Spinal cord (tissue), 10 donors: ENCODE results near the gene TUBAL3. TPM values are rescaled to one million over a fixed set of nuclear protein-coding genes. Genes with fewer than 3 reads are reported as not detected.

Experiments used
- DNase-seq, 6 donors: peaks; one replicate each; pipeline versions ENCODE4 v3.0.0 to v3.0.0-alpha.2; 2013 to 2015; ENCODE audit warnings: low spot score in 6 of 6, low read depth in 4 of 6
- H3K27ac ChIP-seq: one replicate; pipeline ENCODE4 v1.5.1; 2013; ENCODE audit warnings: low read depth, low read length, control low read depth
- H3K27me3 ChIP-seq: one replicate; pipeline ENCODE4 v1.6.1; 2013; ENCODE audit warnings: low read length; ENCODE audit not compliant: control insufficient read depth, insufficient read depth
- H3K36me3 ChIP-seq: one replicate; pipeline ENCODE4 v1.6.1; 2013; ENCODE audit warnings: low read length; ENCODE audit not compliant: control insufficient read depth, insufficient read depth
- H3K4me1 ChIP-seq: one replicate; pipeline ENCODE4 v1.6.1; 2013; ENCODE audit warnings: low read length; ENCODE audit not compliant: control insufficient read depth, insufficient read depth
- H3K4me3 ChIP-seq: one replicate; pipeline ENCODE4 v1.5.1; 2013; ENCODE audit warnings: low read depth, low read length, control low read depth
- H3K9me3 ChIP-seq: one replicate; pipeline ENCODE4 v1.6.1; 2013; ENCODE audit warnings: low read length; ENCODE audit not compliant: control insufficient read depth, insufficient read depth
- WGBS: methylation state at CpG from one replicate; pipeline ENCODE4 v1.1.5; 2013; ENCODE audit warnings: missing lambda C conversion rate; ENCODE audit not compliant: insufficient coverage; 5-methylcytosine and 5-hydroxymethylcytosine counted together
- polyA plus RNA-seq, 2 donors: library from polyadenylated mRNA; unstranded; fragments of 120-200 nt; gene quantifications; one replicate each; pipeline ENCODE4 v1.2.1, GENCODE V29; 2013; ENCODE audit not compliant: insufficient read length in 2 of 2
- total RNA-seq, 2 donors: library from RNA; depleted of rRNA in 1 of 2; stranded (reverse); fragments of 120-200 nt in 1 of 2; fragments of >200 nt in 1 of 2; gene quantifications; one replicate each; pipeline versions ENCODE4 v1.2.3 to v1.2.4, GENCODE V29; 2013 to 2014
- donor health status: healthy.

TUBAL3 gene
- total and polyA plus RNA-seq, 4 donors, result 0.18 to 0.66 TPM; not detected in 2

DNA sequence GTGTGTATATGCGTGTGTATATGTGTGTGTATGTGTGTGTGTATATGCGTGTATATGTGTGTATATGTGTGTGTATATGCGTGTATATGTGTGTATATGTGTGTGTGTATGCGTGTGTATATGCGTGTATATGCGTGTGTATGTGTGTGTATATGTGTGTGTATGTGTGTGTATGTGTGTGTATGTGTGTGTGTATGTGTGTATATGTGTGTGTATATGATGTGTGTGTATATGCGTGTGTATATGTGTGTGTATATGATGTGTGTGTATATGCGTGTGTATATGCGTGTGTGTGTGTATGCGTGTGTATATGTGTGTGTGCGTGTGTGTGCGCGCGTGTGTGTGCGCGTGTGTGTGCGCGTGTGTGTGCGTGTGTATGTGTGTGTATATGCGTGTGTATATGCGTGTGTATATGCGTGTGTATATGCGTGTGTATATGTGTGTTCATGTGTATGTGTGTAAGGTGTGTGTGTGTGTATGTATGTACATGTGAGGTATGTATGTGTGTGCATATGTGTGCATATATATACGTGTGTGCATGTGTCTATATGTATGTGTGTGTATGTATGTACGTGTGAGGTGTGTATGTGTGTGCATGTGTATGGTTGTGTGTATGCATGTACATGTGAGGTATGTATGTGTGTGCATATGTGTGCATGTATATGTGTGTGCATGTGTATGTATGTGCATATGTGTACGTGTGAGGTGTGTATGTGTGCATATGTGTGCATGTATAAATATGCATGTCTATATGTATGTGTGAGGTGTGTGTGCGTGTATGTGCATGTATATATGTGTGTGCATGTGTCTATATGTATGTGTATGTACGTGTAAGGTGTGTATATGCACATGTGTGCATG lies 33.9 kb downstream of the TUBAL3 start:
- DNase-seq, result no peak
- H3K27ac ChIP-seq, result no peak overlapping the region
- peaks cover 4% of the 10 kb centered on the region for H3K27me3 ChIP-seq
- H3K4me3 ChIP-seq, result no peak overlapping the region
- no peaks in the 10 kb centered on the region for H3K9me3 ChIP-seq
- H3K36me3 ChIP-seq, result no peaks in the 10 kb centered on the region
- no peaks in the 10 kb centered on the region for H3K4me1 ChIP-seq
- 65% methylated on average over 9 of the region's 28 CpGs for WGBS

DNA sequence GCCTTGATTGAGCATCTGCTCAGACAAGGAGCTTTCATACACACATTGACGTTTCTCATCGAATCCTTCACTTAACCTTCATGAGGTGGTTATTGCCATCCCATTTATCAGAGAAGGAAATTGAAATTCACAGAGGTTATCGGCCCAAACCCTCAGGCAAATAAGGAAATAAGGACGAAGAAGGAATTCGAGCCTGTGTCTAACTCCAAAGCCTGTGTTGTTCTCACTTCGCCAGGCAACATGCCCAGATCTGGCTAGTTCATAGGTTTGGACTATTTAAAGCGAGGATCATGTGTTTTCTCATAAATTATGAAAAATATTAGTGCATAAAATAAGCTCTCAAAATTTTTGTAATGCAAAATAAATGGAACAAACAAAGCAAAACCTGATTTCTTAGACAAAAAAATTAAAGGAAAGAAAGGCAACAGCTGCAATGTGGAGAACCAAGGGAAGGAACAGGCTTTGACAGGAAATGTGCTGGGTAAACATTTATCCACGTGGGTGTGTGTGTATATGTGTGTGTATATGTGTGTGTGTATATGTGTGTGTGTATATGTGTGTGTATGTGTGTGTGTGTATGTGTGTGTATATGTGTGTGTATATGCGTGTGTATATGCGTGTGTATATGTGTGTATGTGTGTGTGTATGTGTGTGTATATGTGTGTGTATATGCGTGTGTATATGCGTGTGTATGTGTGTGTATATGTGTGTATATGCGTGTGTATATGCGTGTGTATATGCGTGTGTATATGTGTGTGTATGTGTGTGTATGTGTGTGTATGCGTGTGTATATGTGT lies 35.1 kb downstream of the TUBAL3 start:
- 89% methylated on average over 6 of the region's 16 CpGs for WGBS
- no peak overlapping the region for H3K27ac ChIP-seq

DNA sequence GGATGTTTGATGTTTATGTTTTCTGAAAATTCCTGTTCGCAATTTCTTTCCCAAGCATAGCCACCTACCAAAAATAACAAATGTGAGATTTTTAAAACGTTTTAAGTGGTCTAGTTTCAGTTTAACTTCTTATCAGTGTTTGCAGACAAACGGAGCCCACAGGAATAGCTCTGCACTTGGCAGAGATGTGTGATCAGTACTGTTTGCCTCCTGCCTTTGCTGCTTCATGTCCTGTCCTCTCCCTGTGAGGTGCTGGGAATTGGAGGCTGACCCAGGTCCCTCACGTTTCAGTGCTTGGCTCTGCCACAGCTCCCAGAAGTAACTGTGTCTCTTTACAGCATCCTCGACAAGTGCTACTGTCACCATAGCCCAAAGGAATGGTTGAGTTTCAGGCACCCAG lies 38.7 kb downstream of the TUBAL3 start:
- H3K9me3 ChIP-seq, result no peaks in the 10 kb centered on the region
- no peak overlapping the region for H3K27ac ChIP-seq
- peaks cover 4% of the 10 kb centered on the region for H3K4me1 ChIP-seq
- DNase-seq, result no peak
- H3K4me3 ChIP-seq, result no peak overlapping the region
- H3K36me3 ChIP-seq, result no peaks in the 10 kb centered on the region
- 42% methylated on average over 2 of the region's 5 CpGs for WGBS
- peaks cover 18% of the 10 kb centered on the region for H3K27me3 ChIP-seq

More for the DNA sequence above, 35.1 kb downstream of the TUBAL3 start:
- Histone ChIP-seq H3K9me3 (no peaks in the 10 kb centered on the region), H3K4me1 (peaks cover 4% of the 10 kb centered on the region), H3K36me3 (no peaks in the 10 kb centered on the region), H3K27me3 (peaks cover 11% of the 10 kb centered on the region), H3K4me3 (no peak overlapping the region)
- peak in 1 of 6 donors; percentile 24 for DNase-seq

DNA sequence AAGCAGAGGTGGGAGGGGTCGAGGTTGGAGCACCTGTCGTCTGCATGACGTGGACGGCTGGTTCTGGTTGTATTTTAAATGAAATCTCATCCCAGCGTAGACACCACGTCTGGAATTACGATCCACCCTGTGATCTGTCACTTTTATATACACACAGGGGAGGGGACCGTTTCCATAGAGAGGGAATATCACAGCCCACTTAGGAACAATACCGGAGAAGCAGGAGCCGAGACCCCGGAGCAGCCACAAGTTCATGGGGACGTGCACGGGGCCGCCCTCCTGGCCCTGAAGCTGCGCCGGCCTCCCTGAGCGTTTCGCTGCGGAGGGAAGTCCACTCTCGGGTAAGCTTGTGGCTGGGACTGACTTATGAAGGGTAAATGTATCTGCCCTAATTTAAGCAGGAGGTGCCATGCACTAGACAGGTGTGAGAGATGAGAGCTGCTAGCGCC lies 39.7 kb downstream of the TUBAL3 start, which contains the start of gene UCN3:
TSS of gene UCN3 (plus strand) at position 77 of the 449 bp plus-strand sequence. CDS start 8,755 bp downstream, outside the sequence.
- 29% methylated on average over 11 of the region's 21 CpGs for WGBS
- no peak within 1 kb of the TSS for H3K27ac ChIP-seq
- H3K4me1 ChIP-seq, result peaks cover 4% of the 10 kb centered on the region
- no peaks in the 10 kb centered on the region for H3K36me3 ChIP-seq
- peaks cover 18% of the 10 kb centered on the region for H3K27me3 ChIP-seq
- DNase-seq, result no peak
- H3K4me3 ChIP-seq, result no peak within 1 kb of the TSS
- H3K9me3 ChIP-seq, result no peaks in the 10 kb centered on the region

DNA sequence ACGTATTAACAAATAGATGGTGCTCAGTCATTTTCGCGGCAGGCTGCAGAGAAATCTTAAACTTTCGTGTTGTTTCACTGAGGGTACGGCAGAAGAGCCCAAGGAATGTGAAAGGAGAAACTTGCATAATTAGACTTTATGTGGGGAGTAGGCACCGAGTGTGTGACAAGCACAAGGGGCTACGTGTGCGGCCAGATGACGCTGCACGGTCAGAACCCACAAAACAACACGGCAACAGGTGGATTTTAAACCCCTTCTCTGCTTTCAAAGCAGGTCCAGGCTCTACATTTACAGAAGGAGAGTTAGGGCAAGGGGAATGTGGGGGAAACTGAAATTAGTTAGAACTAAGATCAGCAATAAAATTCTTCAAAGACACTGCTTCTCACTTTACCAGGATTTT lies 40.3 kb downstream of the TUBAL3 start:
- 80% methylated on average over 5 of the region's 11 CpGs for WGBS
- H3K27me3 ChIP-seq, result peaks cover 18% of the 10 kb centered on the region

DNA sequence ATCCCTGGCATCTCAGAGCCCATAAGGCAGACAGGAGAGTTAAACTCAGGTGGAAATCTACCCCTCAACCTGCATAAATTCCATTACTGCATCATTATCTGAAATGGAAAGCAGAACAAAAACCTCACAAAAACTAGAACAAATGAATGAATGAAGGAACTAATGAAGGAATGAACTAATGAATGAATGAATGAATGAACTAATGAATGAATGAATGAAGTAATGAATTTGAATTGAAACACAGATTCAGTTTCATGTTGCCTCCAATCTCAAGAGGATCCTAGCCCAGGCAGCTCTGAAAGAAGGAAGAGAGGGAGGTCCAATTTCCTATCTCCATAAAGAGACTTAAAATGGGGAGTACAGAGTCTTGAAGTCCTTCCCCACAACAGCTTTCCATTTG lies 41.8 kb downstream of the TUBAL3 start:
- no peaks in the 10 kb centered on the region for H3K36me3 ChIP-seq
- H3K27me3 ChIP-seq, result peaks cover 20% of the 10 kb centered on the region
- no peaks in the 10 kb centered on the region for H3K9me3 ChIP-seq
- H3K27ac ChIP-seq, result no peak overlapping the region
- DNase-seq, result no peak
- peaks cover 4% of the 10 kb centered on the region for H3K4me1 ChIP-seq
- H3K4me3 ChIP-seq, result no peak overlapping the region

More for the DNA sequence above, 40.3 kb downstream of the TUBAL3 start:
- no peaks in the 10 kb centered on the region for H3K36me3 ChIP-seq
- H3K9me3 ChIP-seq, result no peaks in the 10 kb centered on the region
- H3K4me3 ChIP-seq, result no peak overlapping the region
- no peak overlapping the region for H3K27ac ChIP-seq
- no peak for DNase-seq
- H3K4me1 ChIP-seq, result peaks cover 4% of the 10 kb centered on the region

DNA sequence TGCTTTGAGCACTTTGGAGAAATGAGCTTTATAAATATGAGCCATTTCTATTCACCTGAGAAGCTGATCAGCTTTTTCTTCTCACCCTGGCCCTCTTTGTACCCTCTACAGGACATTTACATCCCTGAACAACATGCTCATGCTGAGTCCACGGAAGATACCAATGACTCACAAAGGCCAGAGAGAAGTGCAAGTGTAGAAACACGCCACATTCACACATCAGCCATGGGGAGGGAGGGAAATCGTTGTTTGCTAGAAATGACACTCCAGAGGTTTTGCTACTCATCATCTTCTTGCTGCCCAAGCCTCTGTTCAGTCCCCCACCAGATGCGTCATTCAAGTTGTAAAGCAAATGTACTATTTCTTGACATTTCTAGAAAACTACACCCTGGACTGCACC lies 42.7 kb downstream of the TUBAL3 start:
- H3K27ac ChIP-seq, result no peak overlapping the region
- 57% methylated on average over 1 of the region's 4 CpGs for WGBS
- no peaks in the 10 kb centered on the region for H3K36me3 ChIP-seq

DNA sequence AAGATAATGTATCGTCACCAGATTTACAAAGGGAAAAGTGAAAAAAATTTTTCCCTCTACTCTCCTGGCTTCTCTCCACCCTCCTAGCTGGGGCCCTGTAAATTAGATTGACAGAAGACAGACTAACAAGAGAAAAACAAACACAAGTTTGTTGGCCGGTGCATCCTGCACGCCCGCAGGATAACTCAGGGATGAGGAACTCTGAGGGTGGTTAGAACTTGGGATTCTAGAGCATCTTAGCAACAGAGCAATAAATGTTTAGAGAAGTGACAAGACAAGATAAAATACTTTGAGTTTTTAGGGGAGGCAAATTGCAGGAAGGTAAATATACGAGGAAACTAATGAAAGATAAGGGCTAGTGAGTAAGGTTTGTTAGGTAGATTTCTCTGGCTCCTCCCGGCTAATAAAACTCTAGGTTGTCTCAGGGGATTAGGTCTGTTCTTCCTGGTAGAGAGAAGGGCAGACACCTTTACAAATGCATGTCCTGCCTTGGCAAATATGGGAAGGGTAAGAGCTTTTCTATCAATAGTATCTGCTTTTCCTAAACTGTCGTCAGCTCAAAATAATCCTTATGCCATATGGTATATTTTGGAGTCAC lies 44.2 kb downstream of the TUBAL3 start:
- no peaks in the 10 kb centered on the region for H3K36me3 ChIP-seq
- no peak overlapping the region for H3K4me3 ChIP-seq
- DNase-seq, result no peak
- 33% methylated on average over 5 of the region's 7 CpGs for WGBS
- H3K27ac ChIP-seq, result no peak overlapping the region
- H3K27me3 ChIP-seq, result peaks cover 16% of the 10 kb centered on the region
- peaks cover 4% of the 10 kb centered on the region for H3K4me1 ChIP-seq
- no peaks in the 10 kb centered on the region for H3K9me3 ChIP-seq

More for the DNA sequence above, 42.7 kb downstream of the TUBAL3 start:
- Histone ChIP-seq H3K9me3 (no peaks in the 10 kb centered on the region), H3K27me3 (peaks cover 18% of the 10 kb centered on the region), H3K4me3 (no peak overlapping the region), H3K4me1 (peaks cover 4% of the 10 kb centered on the region)
- no peak for DNase-seq

DNA sequence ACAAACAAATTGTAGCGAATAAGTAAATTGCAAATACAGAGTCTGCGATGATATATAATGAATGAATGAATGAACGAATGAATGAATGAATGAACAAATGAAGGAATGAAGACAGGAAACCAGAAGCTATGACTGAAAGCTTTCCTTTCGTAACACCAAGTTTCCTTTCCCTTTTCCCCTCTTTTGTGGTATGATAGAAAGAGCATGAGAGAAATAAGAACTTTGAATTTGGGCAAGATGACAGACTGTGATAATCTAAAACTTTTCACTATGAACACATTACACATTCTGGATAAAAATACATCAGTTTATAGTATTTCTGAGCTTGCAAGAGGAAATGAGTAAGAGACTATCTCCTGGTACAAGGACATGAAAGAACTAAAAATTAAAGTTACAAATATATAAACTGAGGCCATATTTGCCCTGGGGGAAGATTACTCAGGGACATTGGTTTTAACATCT lies 48.3 kb downstream of the TUBAL3 start:
- Histone ChIP-seq H3K4me1 (no peaks in the 10 kb centered on the region), H3K9me3 (no peaks in the 10 kb centered on the region), H3K36me3 (no peaks in the 10 kb centered on the region), H3K27me3 (peaks cover 2% of the 10 kb centered on the region), H3K27ac (no peak overlapping the region), H3K4me3 (no peak overlapping the region)
- no peak for DNase-seq
- WGBS, result no CpG with 5 or more reads among the region's 4 CpGs
